ENCODE results near the gene CTSD.

The CTSD gene

GRCh38 chr11:1708716-1709115 is 55.0 kb downstream of the CTSD start:
- no peak overlapping the region for H3K27ac Mint-ChIP-seq
- H3K4me3 Mint-ChIP-seq = no peak overlapping the region
- H3K4me1 Mint-ChIP-seq (ENCODE audit: low read depth) = no peaks in the 10 kb centered on the region
- H3K9me3 Mint-ChIP-seq = no peaks in the 10 kb centered on the region
- no peaks in the 10 kb centered on the region for H3K36me3 Mint-ChIP-seq (ENCODE audit: low read depth)
- intact Hi-C loops (cut with micrococcal nuclease) = no loop called here
- H3K27me3 Mint-ChIP-seq = peaks cover 61% of the 10 kb centered on the region

- Mint-ChIP-seq H3K36me3 (ENCODE audit: low read depth) (no peaks in the 10 kb centered on the region), H3K9me3 (no peaks in the 10 kb centered on the region), H3K4me3 (no peak overlapping the region), H3K27me3 (peaks cover 61% of the 10 kb centered on the region), H3K4me1 (ENCODE audit: low read depth) (no peaks in the 10 kb centered on the region), H3K27ac (no peak overlapping the region)
- intact Hi-C loops (cut with micrococcal nuclease) = no loop called here
These were observed 56.0 kb downstream of the CTSD start for GRCh38 chr11:1707751-1708150.

- Mint-ChIP-seq H3K4me1 (ENCODE audit: low read depth) (no peaks in the 10 kb centered on the region), H3K27ac (no peak overlapping the region), H3K4me3 (no peak overlapping the region), H3K9me3 (no peaks in the 10 kb centered on the region), H3K27me3 (peaks cover 64% of the 10 kb centered on the region), H3K36me3 (ENCODE audit: low read depth) (no peaks in the 10 kb centered on the region)
- intact Hi-C loops (cut with micrococcal nuclease) = loop anchor here (1.0 kb wide), 1 partner anchor 125 kb away; no protein-coding TSS in a partner anchor
These were observed 56.9 kb downstream of the CTSD start for GRCh38 chr11:1706634-1707400.

GRCh38 chr11:1705126-1706052 is 58.3 kb downstream of the CTSD start:
- H3K4me1 Mint-ChIP-seq (ENCODE audit: low read depth) = no peaks in the 10 kb centered on the region
- no peaks in the 10 kb centered on the region for H3K36me3 Mint-ChIP-seq (ENCODE audit: low read depth)
- H3K4me3 Mint-ChIP-seq = no peak overlapping the region
- H3K9me3 Mint-ChIP-seq = no peaks in the 10 kb centered on the region
- H3K27me3 Mint-ChIP-seq = peaks cover 69% of the 10 kb centered on the region
- intact Hi-C loops (cut with micrococcal nuclease) = loop anchor here (1.0 kb wide), 1 partner anchor 127 kb away; no protein-coding TSS in a partner anchor
- no peak overlapping the region for H3K27ac Mint-ChIP-seq

- intact Hi-C loops (cut with micrococcal nuclease) = no loop called here
- Mint-ChIP-seq H3K27ac (no peak overlapping the region), H3K4me3 (no peak overlapping the region), H3K9me3 (no peaks in the 10 kb centered on the region), H3K36me3 (ENCODE audit: low read depth) (no peaks in the 10 kb centered on the region), H3K27me3 (peaks cover 65% of the 10 kb centered on the region), H3K4me1 (ENCODE audit: low read depth) (no peaks in the 10 kb centered on the region)
These were observed 60.6 kb downstream of the CTSD start for GRCh38 chr11:1703146-1703545.
